ENCODE results near the gene EXOC3L4. TPM values are rescaled to one million over a fixed set of nuclear protein-coding genes. Genes with fewer than 3 reads are reported as not detected.

EXOC3L4 gene
- total RNA-seq, 2 donors from 2014 or later = 0.27 to 2.0 TPM

- Histone ChIP-seq H3K4me1 (replicated peaks) (no peaks in the 10 kb centered on the region), H3K36me3 (no peaks in the 10 kb centered on the region), H3K4me3 (no peak overlapping the region), H3K27ac (no peak overlapping the region), H3K27me3 (replicated peaks; ENCODE audit: insufficient read depth) (no peaks in the 10 kb centered on the region), H3K9me3 (no peaks in the 10 kb centered on the region)
- intact Hi-C loops (cut with DNase I) = no loop called here
- 98% methylated on average over 14 of the region's 14 CpGs for WGBS
- no peak for DNase-seq (ENCODE audit: low spot score)
- no peak for TF ChIP-seq CTCF (IDR thresholded peaks at IDR 0.05)
- no peak for TF ChIP-seq POLR2A (IDR thresholded peaks at IDR 0.05)
- TF ChIP-seq POLR2AphosphoS5 (IDR thresholded peaks at IDR 0.05) = no peak
Measured at GRCh38 chr14:103134919-103135318, 40.4 kb downstream of the EXOC3L4 start.

- intact Hi-C loops (cut with DNase I) = no loop called here
- Histone ChIP-seq H3K36me3 (no peaks in the 10 kb centered on the region), H3K4me1 (replicated peaks) (no peaks in the 10 kb centered on the region)
Measured at GRCh38 chr14:103135333-103136260, 41.1 kb downstream of the EXOC3L4 start.

GRCh38 chr14:103136388-103137271, 42.1 kb downstream of the EXOC3L4 start:
- no peak overlapping the region for H3K27ac ChIP-seq
- H3K4me1 ChIP-seq (replicated peaks) = no peaks in the 10 kb centered on the region
- WGBS = 74% methylated on average over 20 of the region's 20 CpGs
- H3K9me3 ChIP-seq = no peaks in the 10 kb centered on the region
- intact Hi-C loops (cut with DNase I) = no loop called here
- H3K27me3 ChIP-seq (replicated peaks; ENCODE audit: insufficient read depth) = no peaks in the 10 kb centered on the region
- H3K4me3 ChIP-seq = no peak overlapping the region
- H3K36me3 ChIP-seq = no peaks in the 10 kb centered on the region
- no peak for TF ChIP-seq POLR2AphosphoS5 (IDR thresholded peaks at IDR 0.05)
- TF ChIP-seq CTCF (IDR thresholded peaks at IDR 0.05) = no peak
- TF ChIP-seq POLR2A (IDR thresholded peaks at IDR 0.05) = no peak
- no peak for DNase-seq (ENCODE audit: low spot score)

More at GRCh38 chr14:103135333-103136260, 41.1 kb downstream of the EXOC3L4 start:
- Histone ChIP-seq H3K27ac (no peak overlapping the region), H3K9me3 (no peaks in the 10 kb centered on the region), H3K4me3 (no peak overlapping the region), H3K27me3 (replicated peaks; ENCODE audit: insufficient read depth) (no peaks in the 10 kb centered on the region)
- no peak for TF ChIP-seq POLR2A (IDR thresholded peaks at IDR 0.05)
- TF ChIP-seq POLR2AphosphoS5 (IDR thresholded peaks at IDR 0.05) = no peak
- no peak for TF ChIP-seq CTCF (IDR thresholded peaks at IDR 0.05)
- 80% methylated on average over 26 of the region's 26 CpGs for WGBS
- DNase-seq (ENCODE audit: low spot score) = no peak

- H3K36me3 ChIP-seq = no peaks in the 10 kb centered on the region
- H3K9me3 ChIP-seq = no peaks in the 10 kb centered on the region
- H3K4me3 ChIP-seq = no peak overlapping the region
- H3K4me1 ChIP-seq (replicated peaks) = no peaks in the 10 kb centered on the region
- H3K27ac ChIP-seq = peak overlapping the region in 1 of 2 donors; percentile 30
- H3K27me3 ChIP-seq (replicated peaks; ENCODE audit: insufficient read depth) = no peaks in the 10 kb centered on the region
- TF ChIP-seq POLR2AphosphoS5 (IDR thresholded peaks at IDR 0.05) (no peak), CTCF (IDR thresholded peaks at IDR 0.05) (no peak), POLR2A (IDR thresholded peaks at IDR 0.05) (no peak)
- 88% methylated on average over 22 of the region's 22 CpGs for WGBS
- intact Hi-C loops (cut with DNase I) = no loop called here
- DNase-seq (ENCODE audit: low spot score) = no peak
Measured at GRCh38 chr14:103137689-103138300, 43.3 kb downstream of the EXOC3L4 start.

Data from prostate gland (tissue), 2 donors.